Lung microvascular endothelial cell (primary cell): ENCODE results near the gene SCOC. TPM values are rescaled to one million over a fixed set of nuclear protein-coding genes. Genes with fewer than 3 reads are reported as not detected.
"Not testable (repeated sequence)": the region's sequence is repeated elsewhere in the genome, so short reads cannot be mapped to it uniquely, and the experiment has no call there.

Experiments
- DNase-seq, 2 donors: peaks; one replicate each; pipeline versions ENCODE4 v3.0.0 to v3.0.0-alpha.2; 2010; ENCODE audit warnings: low read depth in 2 of 2
- total RNA-seq: library from RNA; depleted of rRNA; stranded (reverse); fragments of >200 nt; gene quantifications from 2 replicates; pipeline ENCODE4 v1.2.1, GENCODE V29; 2014

SCOC gene
- total RNA-seq, 1 donor from 2014 or later: 36.5 TPM

GRCh38 chr4:140361099-140361498, 12.3 kb upstream of the SCOC start:
- no peak for DNase-seq

GRCh38 chr4:140363051-140363450, 10.4 kb upstream of the SCOC start:
- DNase-seq: no peak

GRCh38 chr4:140363558-140363957, 9.9 kb upstream of the SCOC start:
- DNase-seq: no peak

- peak in 1 of 2 donors; percentile 63 for DNase-seq
Observed at GRCh38 chr4:140367738-140368137, 5.7 kb upstream of the SCOC start.

GRCh38 chr4:140368686-140369085, 4.8 kb upstream of the SCOC start:
- no peak for DNase-seq

GRCh38 chr4:140372751-140373327, 607 bp upstream of the SCOC start:
- peak in 1 of 2 donors; percentile 36 for DNase-seq

- DNase-seq: no peak
Observed at GRCh38 chr4:140374130-140374477, 658 bp downstream of the SCOC start.

- no peak for DNase-seq
Observed at GRCh38 chr4:140382732-140383131, 9.3 kb downstream of the SCOC start.

GRCh38 chr4:140388015-140388414, 14.6 kb downstream of the SCOC start:
- DNase-seq: no peak

- no peak for DNase-seq
Observed at GRCh38 chr4:140395668-140396067, 22.2 kb downstream of the SCOC start.

GRCh38 chr4:140400111-140400510, 26.7 kb downstream of the SCOC start:
- DNase-seq: no peak

GRCh38 chr4:140406292-140406691, 32.8 kb downstream of the SCOC start:
- DNase-seq: no peak

GRCh38 chr4:140408974-140409373, 35.5 kb downstream of the SCOC start:
- no peak for DNase-seq

GRCh38 chr4:140413130-140413969, 39.9 kb downstream of the SCOC start:
- not testable (repeated sequence) for DNase-seq

GRCh38 chr4:140423106-140423505, 49.7 kb downstream of the SCOC start:
- DNase-seq: no peak

- DNase-seq: no peak
Observed at GRCh38 chr4:140426610-140427105, 53.2 kb downstream of the SCOC start.

GRCh38 chr4:140427106-140427918, 53.9 kb downstream of the SCOC start, which contains the start of gene CLGN:
Gene CLGN, minus strand, starts transcription at chr4:140427648. Its CDS starts 14,570 bp downstream, at chr4:140413078.
- peak; percentile 67 to 78 for DNase-seq

- no peak for DNase-seq
Observed at GRCh38 chr4:140427919-140428471, 54.5 kb downstream of the SCOC start.
